T-helper 17 cell (primary cell): ENCODE data around the gene RNF17. TPM values are rescaled to one million over a fixed set of nuclear protein-coding genes. Genes with fewer than 3 reads are reported as not detected.
"Not testable (repeated sequence)": the region's sequence is repeated elsewhere in the genome, so short reads cannot be mapped to it uniquely, and the experiment has no call there.

Source experiments
- ATAC-seq: fragments of 150-1000 bp; cut with Tn5 transposase; 2 replicates; pipeline ENCODE4 v1.10.0; 2021; ENCODE audit warnings: mild to moderate bottlenecking, moderate library complexity
- DNase-seq, 3 donors: peaks; one replicate each; pipeline versions ENCODE4 v3.0.0 to v3.0.0-alpha.2; 2020 to 2021
- H3K9me3 ChIP-seq: one replicate; pipeline ENCODE4 v1.7.0; 2013; ENCODE audit warnings: low read length, mild to moderate bottlenecking; ENCODE audit not compliant: control insufficient read depth, poor library complexity, severe bottlenecking
- H3K27ac Mint-ChIP-seq: one replicate; pipeline ENCODE4 v1.8.0; 2022; ENCODE audit warnings: mild to moderate bottlenecking, moderate library complexity, mixed read lengths
- H3K27me3 Mint-ChIP-seq: one replicate; pipeline ENCODE4 v1.8.0; 2022; ENCODE audit warnings: mixed read lengths
- H3K36me3 Mint-ChIP-seq: one replicate; pipeline ENCODE4 v1.8.0; 2022; ENCODE audit warnings: low read depth, mixed read lengths
- H3K4me1 Mint-ChIP-seq: one replicate; pipeline ENCODE4 v1.8.0; 2022; ENCODE audit warnings: mild to moderate bottlenecking, mixed read lengths
- H3K4me3 Mint-ChIP-seq: one replicate; pipeline ENCODE4 v1.8.0; 2022; ENCODE audit warnings: mild to moderate bottlenecking, moderate library complexity, mixed read lengths
- total RNA-seq, 4 donors: library from RNA in 2 of 4; stranded (reverse) in 2 of 4; gene quantifications; one replicate each; pipeline ENCODE4 v1.2.3 and lab custom pipeline; 2022 to 2026

The RNF17 gene, protein sequence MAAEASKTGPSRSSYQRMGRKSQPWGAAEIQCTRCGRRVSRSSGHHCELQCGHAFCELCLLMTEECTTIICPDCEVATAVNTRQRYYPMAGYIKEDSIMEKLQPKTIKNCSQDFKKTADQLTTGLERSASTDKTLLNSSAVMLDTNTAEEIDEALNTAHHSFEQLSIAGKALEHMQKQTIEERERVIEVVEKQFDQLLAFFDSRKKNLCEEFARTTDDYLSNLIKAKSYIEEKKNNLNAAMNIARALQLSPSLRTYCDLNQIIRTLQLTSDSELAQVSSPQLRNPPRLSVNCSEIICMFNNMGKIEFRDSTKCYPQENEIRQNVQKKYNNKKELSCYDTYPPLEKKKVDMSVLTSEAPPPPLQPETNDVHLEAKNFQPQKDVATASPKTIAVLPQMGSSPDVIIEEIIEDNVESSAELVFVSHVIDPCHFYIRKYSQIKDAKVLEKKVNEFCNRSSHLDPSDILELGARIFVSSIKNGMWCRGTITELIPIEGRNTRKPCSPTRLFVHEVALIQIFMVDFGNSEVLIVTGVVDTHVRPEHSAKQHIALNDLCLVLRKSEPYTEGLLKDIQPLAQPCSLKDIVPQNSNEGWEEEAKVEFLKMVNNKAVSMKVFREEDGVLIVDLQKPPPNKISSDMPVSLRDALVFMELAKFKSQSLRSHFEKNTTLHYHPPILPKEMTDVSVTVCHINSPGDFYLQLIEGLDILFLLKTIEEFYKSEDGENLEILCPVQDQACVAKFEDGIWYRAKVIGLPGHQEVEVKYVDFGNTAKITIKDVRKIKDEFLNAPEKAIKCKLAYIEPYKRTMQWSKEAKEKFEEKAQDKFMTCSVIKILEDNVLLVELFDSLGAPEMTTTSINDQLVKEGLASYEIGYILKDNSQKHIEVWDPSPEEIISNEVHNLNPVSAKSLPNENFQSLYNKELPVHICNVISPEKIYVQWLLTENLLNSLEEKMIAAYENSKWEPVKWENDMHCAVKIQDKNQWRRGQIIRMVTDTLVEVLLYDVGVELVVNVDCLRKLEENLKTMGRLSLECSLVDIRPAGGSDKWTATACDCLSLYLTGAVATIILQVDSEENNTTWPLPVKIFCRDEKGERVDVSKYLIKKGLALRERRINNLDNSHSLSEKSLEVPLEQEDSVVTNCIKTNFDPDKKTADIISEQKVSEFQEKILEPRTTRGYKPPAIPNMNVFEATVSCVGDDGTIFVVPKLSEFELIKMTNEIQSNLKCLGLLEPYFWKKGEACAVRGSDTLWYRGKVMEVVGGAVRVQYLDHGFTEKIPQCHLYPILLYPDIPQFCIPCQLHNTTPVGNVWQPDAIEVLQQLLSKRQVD (N-terminal part only)
- total RNA-seq (1 to 10 TPM in 1 of 2 donors, under 1 TPM in 1; 0.50 to 1.1 TPM), total RNA-seq (lab: John Stamatoyannopoulos, UW) (0 reads per million in 2 donors)

DNA sequence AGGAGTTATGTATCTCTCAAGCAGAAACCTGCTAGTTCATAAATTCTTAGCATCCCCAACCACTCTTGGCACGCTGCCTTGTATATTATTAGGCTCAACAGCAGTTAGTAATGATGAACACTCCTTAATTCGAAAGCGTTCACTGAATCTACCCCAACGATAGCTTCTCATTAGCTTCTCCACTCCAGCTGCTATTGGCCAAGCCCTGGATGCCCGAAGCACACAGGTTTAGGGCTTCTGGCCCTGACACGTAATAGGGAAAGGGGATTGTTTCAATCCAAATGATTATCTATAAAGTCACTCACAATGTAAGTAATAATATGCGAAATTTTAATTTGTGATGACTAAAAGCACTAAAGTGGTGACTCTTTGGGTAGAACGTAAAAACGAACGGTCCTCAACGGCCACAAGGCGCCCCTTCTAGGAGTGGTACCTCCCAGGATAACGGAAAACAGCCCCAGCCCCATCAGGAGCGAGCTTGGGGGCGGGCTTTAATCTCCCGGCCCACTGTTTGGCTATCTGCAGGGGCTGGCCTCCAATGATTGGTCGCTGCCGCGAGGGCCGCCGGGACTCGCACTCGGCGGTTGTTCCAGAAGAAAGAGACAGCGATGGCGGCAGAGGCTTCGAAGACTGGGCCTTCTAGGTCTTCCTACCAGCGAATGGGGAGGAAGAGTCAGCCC lies at the start of gene RNF17:
Gene RNF17, plus strand, starts transcription at position 574 of the 680 bp plus-strand sequence. Its CDS starts 35 bp downstream, at position 609.
- H3K27ac Mint-ChIP-seq: no peak within 1 kb of the TSS
- no peak for DNase-seq
- H3K4me3 Mint-ChIP-seq: peak within 1 kb of the TSS; percentile 28
- H3K36me3 Mint-ChIP-seq: peaks cover 2% of the 10 kb centered on the region
- H3K4me1 Mint-ChIP-seq: peaks cover 4% of the 10 kb centered on the region
- H3K9me3 ChIP-seq: no peaks in the 10 kb centered on the region
- ATAC-seq: peak; percentile 64
- H3K27me3 Mint-ChIP-seq: peaks cover 15% of the 10 kb centered on the region

DNA sequence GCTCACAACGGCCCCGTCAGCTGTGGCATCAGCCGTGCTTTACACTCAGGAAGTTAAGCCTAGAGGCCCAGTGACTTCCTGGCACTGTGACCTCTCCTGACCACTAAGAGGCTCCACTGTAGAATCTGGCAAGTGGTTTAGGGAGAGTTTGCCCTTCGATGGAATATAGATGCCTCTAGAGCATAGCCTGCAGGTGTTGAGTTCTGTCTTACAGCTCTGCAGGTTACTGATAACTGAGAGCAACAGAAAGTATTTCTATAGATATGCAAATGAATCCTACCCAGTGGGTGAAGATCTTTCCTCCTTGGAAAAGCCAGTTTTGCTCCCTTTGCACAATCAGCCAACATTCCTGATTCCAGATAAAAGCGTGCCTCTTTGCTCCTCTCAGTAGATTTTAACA lies 48.0 kb upstream of the RNF17 start:
- H3K9me3 ChIP-seq: no peaks in the 10 kb centered on the region
- peaks cover 27% of the 10 kb centered on the region for H3K27me3 Mint-ChIP-seq
- ATAC-seq (no peak), DNase-seq (no peak)
- H3K4me3 Mint-ChIP-seq: no peak overlapping the region
- H3K27ac Mint-ChIP-seq: no peak overlapping the region
- H3K4me1 Mint-ChIP-seq: no peaks in the 10 kb centered on the region
- H3K36me3 Mint-ChIP-seq: peaks cover 2% of the 10 kb centered on the region

DNA sequence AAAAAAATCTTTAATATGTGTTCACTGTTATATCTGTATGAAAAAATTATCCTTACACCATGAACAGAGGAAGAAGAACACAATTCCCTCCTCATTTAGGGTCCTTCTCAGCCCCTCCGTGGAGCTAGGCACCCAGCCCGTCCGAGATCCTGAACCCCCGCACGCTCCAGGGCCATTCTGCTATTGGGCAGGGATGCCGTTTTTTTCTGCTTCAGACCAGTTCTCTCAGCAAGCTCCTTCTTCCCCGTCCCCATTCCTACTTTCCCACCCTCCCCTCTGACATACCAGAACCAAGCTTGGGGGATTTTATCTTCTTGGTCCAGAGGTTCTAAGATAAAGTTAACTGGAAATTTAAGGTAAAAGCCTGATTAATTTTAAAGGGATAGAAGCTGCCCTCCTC lies 47.5 kb upstream of the RNF17 start:
- Mint-ChIP-seq H3K27ac (no peak overlapping the region), H3K27me3 (peaks cover 29% of the 10 kb centered on the region), H3K36me3 (peaks cover 2% of the 10 kb centered on the region), H3K4me1 (no peaks in the 10 kb centered on the region), H3K4me3 (no peak overlapping the region)
- H3K9me3 ChIP-seq: no peaks in the 10 kb centered on the region
- no peak for ATAC-seq
- no peak for DNase-seq

- peaks cover 29% of the 10 kb centered on the region for H3K27me3 Mint-ChIP-seq
- no peak for DNase-seq
- no peaks in the 10 kb centered on the region for H3K9me3 ChIP-seq
- H3K4me1 Mint-ChIP-seq: no peaks in the 10 kb centered on the region
- no peak overlapping the region for H3K4me3 Mint-ChIP-seq
- H3K36me3 Mint-ChIP-seq: peaks cover 2% of the 10 kb centered on the region
- H3K27ac Mint-ChIP-seq: no peak overlapping the region
- no peak for ATAC-seq
Observed at GRCh38 chr13:24717217-24717616, 46.8 kb upstream of the RNF17 start.

DNA sequence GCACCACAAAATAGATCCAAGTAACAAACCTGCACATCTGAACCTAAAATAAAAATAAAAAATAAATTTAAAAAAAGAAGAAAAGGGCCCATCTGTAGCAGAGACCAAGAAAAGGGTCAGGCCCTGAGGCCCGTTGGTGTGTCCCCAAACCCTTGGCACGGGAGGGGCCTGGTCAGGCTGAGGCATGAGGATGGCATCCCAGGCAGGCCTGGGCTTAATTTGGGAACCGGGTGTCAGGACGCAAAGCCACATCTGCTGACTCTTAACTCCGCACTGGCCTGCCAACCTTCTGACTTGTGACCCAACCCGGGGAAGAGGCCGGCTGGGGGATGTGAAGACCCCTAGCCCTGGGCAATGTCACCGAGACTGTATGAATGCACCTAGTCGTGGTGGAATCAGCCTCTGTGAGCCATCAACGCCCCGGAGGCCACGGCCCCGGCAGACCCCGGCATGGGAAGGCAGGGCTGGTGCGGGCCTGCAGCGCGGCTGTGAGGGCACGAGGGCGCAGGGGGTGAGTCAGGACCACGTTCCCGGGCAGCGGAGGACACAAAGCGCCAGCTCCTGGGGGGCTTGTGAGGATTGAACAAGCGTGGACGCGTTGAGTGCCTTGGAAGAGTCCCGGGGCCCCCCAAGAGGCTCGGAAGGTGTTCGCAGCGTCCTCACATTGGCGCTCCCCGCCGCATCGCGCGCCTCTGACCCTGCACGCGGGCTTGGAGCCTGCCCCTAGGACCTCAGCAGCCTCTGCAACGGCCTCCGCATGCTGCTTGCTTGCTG lies 45.6 kb upstream of the RNF17 start:
- H3K27ac Mint-ChIP-seq: no peak overlapping the region
- no peaks in the 10 kb centered on the region for H3K4me1 Mint-ChIP-seq
- peaks cover 2% of the 10 kb centered on the region for H3K36me3 Mint-ChIP-seq
- DNase-seq (no peak), ATAC-seq (no peak)
- no peaks in the 10 kb centered on the region for H3K9me3 ChIP-seq
- H3K4me3 Mint-ChIP-seq: no peak overlapping the region
- peaks cover 30% of the 10 kb centered on the region for H3K27me3 Mint-ChIP-seq

GRCh38 chr13:24719139-24719538 lies 44.8 kb upstream of the RNF17 start:
- Mint-ChIP-seq H3K36me3 (peaks cover 2% of the 10 kb centered on the region), H3K4me3 (no peak overlapping the region), H3K27me3 (peaks cover 36% of the 10 kb centered on the region), H3K27ac (no peak overlapping the region), H3K4me1 (no peaks in the 10 kb centered on the region)
- no peak for ATAC-seq
- DNase-seq: no peak
- H3K9me3 ChIP-seq: no peaks in the 10 kb centered on the region

DNA sequence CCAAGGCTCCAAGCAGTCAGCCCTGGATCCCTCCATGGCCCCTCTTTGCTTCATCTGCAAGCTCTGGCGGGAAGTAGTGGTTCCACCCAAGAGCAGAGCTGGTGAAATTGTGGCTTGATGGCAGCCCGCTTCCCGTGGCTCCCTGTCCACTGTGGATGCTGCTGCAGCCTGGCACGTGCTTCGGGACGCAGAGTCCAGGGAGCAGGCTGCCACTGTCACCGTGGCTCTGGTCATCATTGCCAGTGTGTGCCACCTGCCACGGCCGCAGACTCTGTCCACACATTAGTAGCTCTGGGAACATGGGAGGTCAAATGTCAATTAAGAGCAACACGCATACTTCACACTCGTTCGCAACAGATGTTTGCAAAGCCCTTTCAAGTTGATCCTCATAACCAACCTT lies 40.8 kb upstream of the RNF17 start:
- peaks cover 49% of the 10 kb centered on the region for H3K27me3 Mint-ChIP-seq
- peaks cover 3% of the 10 kb centered on the region for H3K36me3 Mint-ChIP-seq
- H3K4me3 Mint-ChIP-seq: no peak overlapping the region
- DNase-seq: no peak
- H3K27ac Mint-ChIP-seq: no peak overlapping the region
- no peaks in the 10 kb centered on the region for H3K9me3 ChIP-seq
- peaks cover 3% of the 10 kb centered on the region for H3K4me1 Mint-ChIP-seq
- ATAC-seq: no peak

GRCh38 chr13:24724714-24725113 lies 39.3 kb upstream of the RNF17 start:
- ATAC-seq: no peak
- DNase-seq: no peak
- peaks cover 50% of the 10 kb centered on the region for H3K27me3 Mint-ChIP-seq
- peaks cover 3% of the 10 kb centered on the region for H3K4me1 Mint-ChIP-seq
- peaks cover 3% of the 10 kb centered on the region for H3K36me3 Mint-ChIP-seq
- H3K9me3 ChIP-seq: no peaks in the 10 kb centered on the region
- no peak overlapping the region for H3K27ac Mint-ChIP-seq
- no peak overlapping the region for H3K4me3 Mint-ChIP-seq

DNA sequence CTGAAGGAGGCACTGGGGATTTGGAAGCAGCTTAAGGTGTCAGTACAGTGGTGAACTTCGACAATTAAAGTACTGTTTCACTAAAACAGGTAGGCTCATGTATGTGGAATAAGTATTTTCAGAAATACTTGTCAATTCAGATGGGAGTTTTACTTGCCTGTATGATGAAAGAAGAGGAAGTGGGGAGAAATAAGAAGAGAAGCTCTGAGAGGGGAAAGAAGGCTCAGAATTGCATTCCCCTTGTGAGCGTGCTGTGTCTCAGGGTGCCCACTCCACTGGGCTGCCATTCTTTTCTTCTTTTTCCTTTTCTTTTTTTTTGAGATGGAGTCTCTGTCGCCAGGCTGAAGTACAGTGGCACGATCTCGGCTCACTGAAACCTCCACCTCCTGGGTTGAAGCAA lies 38.6 kb upstream of the RNF17 start:
- no peak overlapping the region for H3K27ac Mint-ChIP-seq
- H3K4me3 Mint-ChIP-seq: no peak overlapping the region
- H3K9me3 ChIP-seq: no peaks in the 10 kb centered on the region
- DNase-seq: no peak
- peaks cover 3% of the 10 kb centered on the region for H3K36me3 Mint-ChIP-seq
- peaks cover 5% of the 10 kb centered on the region for H3K4me1 Mint-ChIP-seq
- peaks cover 48% of the 10 kb centered on the region for H3K27me3 Mint-ChIP-seq
- no peak for ATAC-seq

- Mint-ChIP-seq H3K4me3 (no peak overlapping the region), H3K36me3 (peaks cover 3% of the 10 kb centered on the region), H3K4me1 (peaks cover 5% of the 10 kb centered on the region), H3K27ac (peak overlapping the region; percentile 6), H3K27me3 (peaks cover 40% of the 10 kb centered on the region)
- H3K9me3 ChIP-seq: no peaks in the 10 kb centered on the region
- peak; percentile 100 for ATAC-seq
- DNase-seq: peak; percentile 44 to 54 (median 49)
Observed at GRCh38 chr13:24727731-24728601, 36.0 kb upstream of the RNF17 start.

DNA sequence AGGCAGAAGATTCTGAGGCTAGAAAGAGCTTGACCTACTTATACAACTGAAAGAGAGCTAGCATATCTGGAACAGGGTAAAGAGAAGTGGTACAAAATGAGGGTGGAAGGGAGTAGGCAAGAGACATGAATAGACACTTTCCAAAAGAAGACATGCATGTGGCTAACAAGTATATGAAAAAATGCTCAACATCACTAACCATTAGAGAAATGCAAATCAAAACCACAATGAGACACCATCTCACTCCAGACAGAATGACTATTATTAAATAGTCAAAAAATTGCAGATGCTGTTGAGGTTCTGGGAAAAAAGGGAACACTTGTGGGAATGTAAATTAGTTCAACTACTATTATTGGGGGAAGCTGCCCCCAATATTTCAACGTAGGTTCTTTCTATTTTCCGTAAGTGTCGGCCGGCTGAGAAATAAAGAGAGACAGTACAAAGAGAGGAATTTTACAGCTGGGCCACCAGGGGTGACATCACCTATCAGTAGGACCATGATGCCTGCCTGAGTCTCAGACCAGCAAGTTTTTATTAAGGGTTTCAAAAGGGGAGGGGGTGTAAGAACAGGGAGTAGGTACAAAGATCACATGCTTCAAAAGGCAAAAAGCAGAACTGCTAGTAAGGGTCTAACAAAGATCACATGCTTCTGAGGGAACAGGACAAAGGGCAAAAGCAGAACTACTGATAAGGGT lies 32.9 kb upstream of the RNF17 start:
- not testable (repeated sequence) for ATAC-seq, H3K36me3 Mint-ChIP-seq, H3K27ac Mint-ChIP-seq, H3K9me3 ChIP-seq, DNase-seq, H3K4me1 Mint-ChIP-seq
- peaks cover 18% of the 10 kb centered on the region for H3K27me3 Mint-ChIP-seq
- H3K4me3 Mint-ChIP-seq: peak overlapping the region; percentile 13
